A549 treated with GW870086 at 1 μM for 4 hours (cell line): ENCODE results near the gene SEMA3G. TPM values are rescaled to one million over a fixed set of nuclear protein-coding genes. Genes with fewer than 3 reads are reported as not detected.

ENCODE experiments used
- total RNA-seq: library from RNA; stranded (reverse); fragments of 200-300 nt; extraction: Qiagen RNA extraction; gene quantifications from 5 replicates; pipeline ENCODE4 v1.2.3, GENCODE V29; 2022; ENCODE audit warnings: low read depth

Gene SEMA3G
- 0.08 to 0.13 TPM (median 0.13 TPM) in 5 replicates for total RNA-seq

GRCh38 chr3:52444860-52445793, at the start of gene SEMA3G:
Gene SEMA3G, minus strand, starts transcription at chr3:52445103. Its CDS starts 76 bp downstream, at chr3:52445027.

DNA sequence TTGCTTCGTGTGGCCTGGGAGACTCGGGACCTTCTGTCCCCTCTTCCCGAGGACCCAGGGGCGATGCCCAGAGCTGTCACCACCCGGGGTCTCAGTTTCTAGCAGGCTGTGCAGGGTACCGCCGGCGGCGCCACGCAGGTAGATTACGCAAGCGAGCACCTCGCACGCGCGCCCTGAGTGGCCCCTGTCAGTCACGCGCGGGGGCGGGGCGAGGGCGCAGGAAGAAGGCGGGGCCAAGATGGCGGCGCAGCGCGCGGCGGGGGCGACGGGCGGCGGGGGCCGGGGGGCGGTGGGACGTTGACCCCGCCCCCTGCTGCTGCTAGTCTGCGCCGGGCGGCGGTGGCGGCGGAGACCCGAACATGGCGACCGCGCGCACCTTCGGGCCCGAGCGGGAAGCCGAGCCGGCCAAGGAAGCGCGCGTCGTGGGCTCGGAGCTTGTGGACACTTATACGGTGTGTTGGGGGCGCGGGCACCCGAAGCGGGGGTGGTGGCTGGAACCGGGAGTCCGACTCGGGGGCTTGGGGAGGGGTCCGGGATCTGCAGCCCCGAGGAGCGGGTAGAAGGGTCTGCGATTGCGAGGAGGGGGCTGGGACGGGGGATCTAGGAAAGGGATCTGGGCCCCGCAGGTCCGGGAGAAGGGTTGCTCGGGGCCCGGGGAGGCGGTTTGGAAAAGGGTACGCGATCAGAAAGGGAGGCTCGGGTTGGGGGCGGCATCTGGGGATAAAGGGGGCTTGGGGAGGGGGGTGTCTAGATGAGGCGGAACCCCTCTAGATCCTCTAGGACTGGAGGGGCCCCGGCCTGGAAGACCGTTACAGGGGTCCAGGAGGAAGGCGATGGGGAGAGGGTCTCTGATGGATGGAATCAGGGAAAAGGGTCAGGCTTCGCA, 10.6 kb upstream of the SEMA3G start, which contains the start of gene NISCH:
Gene NISCH (plus strand): TSS at position 322 of the 886 bp plus-strand sequence. CDS start 38 bp downstream, at position 360.

GRCh38 chr3:52453496-52454249, 8.8 kb upstream of the SEMA3G start, which contains the start of gene TNNC1:
Gene TNNC1, minus strand, starts transcription at chr3:52454041. Its CDS starts 26 bp downstream, at chr3:52454015.

Other genes with a start within 250 kb of the SEMA3G start
- 46.5 to 53.1 TPM (median 49.8 TPM) in 5 replicates for gene ALAS1, start 246.9 kb downstream of the SEMA3G start, total RNA-seq
- gene TLR9, start 219.5 kb downstream of the SEMA3G start, total RNA-seq, result 0.09 TPM in 1 of 5 replicates, not detected in the others
- gene TWF2, start 205.9 kb downstream of the SEMA3G start, total RNA-seq, result 64.4 to 75.7 TPM (median 71.1 TPM) in 5 replicates
- gene PPM1M, start 199.3 kb downstream of the SEMA3G start, total RNA-seq, result 4.2 to 4.9 TPM (median 4.3 TPM) in 5 replicates
- 45.9 to 52.6 TPM (median 49.1 TPM) in 5 replicates for gene WDR82, start 166.5 kb downstream of the SEMA3G start, total RNA-seq
- gene GLYCTK, start 157.3 kb downstream of the SEMA3G start, total RNA-seq, result 3.5 to 5.4 TPM (median 4.8 TPM) in 5 replicates
- 0.67 to 1.7 TPM (median 0.95 TPM) in 5 replicates for gene DNAH1, start 128.8 kb downstream of the SEMA3G start, total RNA-seq
- 28.1 to 39.7 TPM (median 37.0 TPM) in 5 replicates for gene BAP1, start 35.1 kb downstream of the SEMA3G start, total RNA-seq
- 2.1 to 3.6 TPM (median 2.6 TPM) in 5 replicates for gene PHF7, start 34.4 kb downstream of the SEMA3G start, total RNA-seq
- gene TNNC1, start 8.9 kb upstream of the SEMA3G start, total RNA-seq, result 1.1 to 1.9 TPM (median 1.6 TPM) in 5 replicates
- gene NISCH, start 10.5 kb upstream of the SEMA3G start, total RNA-seq, result 11.3 to 14.1 TPM (median 13.6 TPM) in 5 replicates
- 0.07 to 0.32 TPM (median 0.14 TPM) in 4 of 5 replicates, not detected in the other for gene STAB1, start 50.2 kb upstream of the SEMA3G start, total RNA-seq
- 76.9 to 104 TPM (median 97.2 TPM) in 5 replicates for gene NT5DC2, start 88.8 kb upstream of the SEMA3G start, total RNA-seq
- gene UQCC5, start 91.5 kb upstream of the SEMA3G start, total RNA-seq, result 55.5 to 78.7 TPM (median 61.5 TPM) in 5 replicates
- gene PBRM1, start 240.8 kb upstream of the SEMA3G start, total RNA-seq, result 12.0 to 17.2 TPM (median 14.8 TPM) in 5 replicates
- 93.4 to 131 TPM (median 97.8 TPM) in 5 replicates for gene GNL3, start 240.9 kb upstream of the SEMA3G start, total RNA-seq